Smooth muscle cell of trachea (primary cell): ENCODE measurements around the gene MRGPRX3. TPM values are rescaled to one million over a fixed set of nuclear protein-coding genes. Genes with fewer than 3 reads are reported as not detected.

Source experiments
- total RNA-seq: library from RNA; depleted of rRNA; stranded (reverse); fragments of >200 nt; gene quantifications from 2 replicates; pipeline ENCODE4 v1.2.1, GENCODE V29; 2014

MRGPRX3 gene
- total RNA-seq = not detected in 2 replicates

DNA sequence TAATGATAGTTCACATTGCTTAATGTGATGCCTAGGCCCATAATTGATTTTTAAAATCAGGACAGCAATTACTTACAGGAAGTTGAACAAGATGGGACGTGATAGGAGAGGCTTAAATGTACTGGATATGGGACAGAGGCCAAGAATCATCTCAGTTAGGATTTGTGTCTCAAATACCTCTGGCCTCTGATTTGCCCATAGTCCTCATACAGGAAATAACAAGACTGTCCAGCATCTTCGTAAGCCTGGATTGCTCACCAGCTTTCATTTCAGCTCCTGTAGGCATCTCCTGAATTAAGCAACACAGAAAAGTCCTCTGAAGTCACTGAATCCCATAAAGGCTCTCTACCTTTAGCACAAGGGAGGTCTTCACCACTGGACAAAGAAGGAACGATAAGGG is at the start of gene MRGPRX3:
Gene MRGPRX3 (plus strand): TSS at position 231 of the 400 bp plus-strand sequence. CDS start 4,632 bp downstream, outside the sequence.

DNA sequence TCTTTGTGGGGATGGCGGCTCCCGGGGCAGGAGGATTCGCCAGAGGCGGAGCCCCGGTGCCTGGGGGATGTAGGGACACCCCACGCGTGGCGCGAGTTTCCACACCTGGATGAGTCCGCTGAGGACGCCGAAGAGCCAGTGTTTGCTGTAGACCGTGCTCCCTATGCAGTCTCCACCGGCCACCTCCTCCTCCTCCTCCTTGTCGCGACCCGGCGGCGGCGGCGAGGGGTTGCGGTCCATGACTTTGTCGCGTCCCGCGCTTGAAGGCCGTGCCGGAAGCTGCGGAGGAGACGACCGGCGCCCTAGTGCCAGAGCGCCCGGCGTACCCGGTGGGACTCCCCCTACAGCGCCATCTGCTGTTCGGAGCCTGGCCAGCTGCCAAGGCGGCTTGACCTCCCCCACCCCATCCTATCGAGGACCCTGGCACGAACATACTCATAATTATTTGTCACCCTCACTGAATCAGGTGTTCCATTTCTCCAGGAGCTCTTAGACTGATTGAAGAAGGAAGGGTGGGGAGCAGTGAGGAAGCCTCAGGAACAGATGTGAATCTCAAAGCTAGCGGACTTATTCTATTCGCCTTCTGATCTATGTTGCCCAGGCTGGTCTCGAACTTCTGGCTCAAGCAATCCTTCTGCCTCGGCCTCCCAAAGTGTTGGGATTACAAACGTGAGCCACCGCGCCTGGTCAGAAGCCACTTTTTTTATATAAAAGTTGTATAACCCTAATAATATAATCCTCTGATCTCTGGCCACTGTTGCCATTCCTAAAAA is 26.4 kb upstream of the MRGPRX3 start, which contains the start of gene SAAL1:
Gene SAAL1 (minus strand): TSS at position 281 of the 773 bp plus-strand sequence. CDS start 41 bp downstream, at position 240.

DNA sequence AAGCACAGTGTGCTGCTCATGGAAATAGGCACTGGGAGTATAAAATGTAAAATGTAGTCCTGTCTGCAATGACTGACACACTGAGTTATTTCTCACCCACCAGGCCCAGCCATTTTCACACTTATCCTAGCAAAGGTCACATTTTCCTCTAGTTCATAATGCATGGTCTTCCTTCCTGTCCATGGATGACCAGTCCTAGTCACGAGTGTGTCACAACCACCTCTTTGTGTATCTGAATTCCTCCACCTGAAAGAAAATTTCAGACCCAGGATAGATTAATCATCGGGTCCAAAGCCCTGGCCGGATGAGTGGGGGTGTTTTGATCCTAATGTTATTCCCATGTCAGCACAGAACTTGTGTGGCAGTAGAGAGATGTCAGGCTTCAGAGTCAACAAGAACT is 40.3 kb downstream of the MRGPRX3 start, which contains the start of gene MRGPRX4:
Gene MRGPRX4 (plus strand): TSS at position 172 of the 400 bp plus-strand sequence. CDS start 420 bp downstream, outside the sequence.

Other genes starting within 250 kb of the MRGPRX3 start
- 20.5 and 25.1 TPM in 2 replicates for gene SERGEF, start 119.5 kb upstream of the MRGPRX3 start, total RNA-seq
- gene TPH1, start 86.3 kb upstream of the MRGPRX3 start, total RNA-seq = under 0.01 TPM in 2 replicates
- 10.8 and 21.8 TPM in 2 replicates for gene SAAL1, start 26.5 kb upstream of the MRGPRX3 start, total RNA-seq
- gene MRGPRX4, start 40.3 kb downstream of the MRGPRX3 start, total RNA-seq = not detected in 2 replicates
- not detected in 2 replicates for gene SAA4, start 104.2 kb downstream of the MRGPRX3 start, total RNA-seq
- not detected in 2 replicates for gene SAA2, start 116.1 kb downstream of the MRGPRX3 start, total RNA-seq
- gene SAA1, start 133.7 kb downstream of the MRGPRX3 start, total RNA-seq = not detected in 2 replicates
- gene HPS5, start 189.6 kb downstream of the MRGPRX3 start, total RNA-seq = 39.0 and 39.7 TPM in 2 replicates
- 91.8 and 95.4 TPM in 2 replicates for gene GTF2H1, start 190.0 kb downstream of the MRGPRX3 start, total RNA-seq